Measurements from ENCODE around the gene ERO1A.

The ERO1A gene

DNA sequence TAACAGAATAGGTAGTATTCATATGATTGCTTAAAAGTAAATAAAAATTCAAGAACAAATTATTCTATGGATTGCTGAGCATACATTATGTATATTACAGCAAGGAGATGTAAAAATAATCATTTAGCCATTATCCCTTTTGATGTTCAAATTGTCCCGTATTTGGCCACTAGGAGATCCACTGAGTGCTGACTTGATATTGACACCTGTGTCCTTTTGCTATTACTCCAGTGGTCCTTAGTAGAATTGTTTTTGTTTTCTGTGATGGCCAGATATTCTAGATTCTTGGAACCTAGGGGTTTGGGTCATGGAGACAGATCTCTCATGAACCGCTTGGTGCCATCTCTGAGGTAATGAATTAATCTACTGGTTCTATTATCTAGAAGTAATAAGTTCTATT is 16.8 kb downstream of the ERO1A start:
- DNase-seq: peak in 1 of 2 donors; percentile 14
- no peak overlapping the region for H3K23ac ChIP-seq (ENCODE audit: low read length)
- WGBS (ENCODE audit: extremely low coverage, insufficient coverage, insufficient read length): no CpG with 5 or more reads among the region's 2 CpGs
- H2AFZ ChIP-seq (ENCODE audit: insufficient read depth, low read length, poor library complexity): no peak overlapping the region
- no peak overlapping the region for H3K9ac ChIP-seq (ENCODE audit: low read length)
- no peak overlapping the region for H2BK120ac ChIP-seq (ENCODE audit: insufficient read depth, low read length, poor library complexity)
- H3K4me1 ChIP-seq (ENCODE audit: control insufficient read depth in 1 of 2, insufficient read depth in 2 of 2, low read length in 2 of 2): no peaks in the 10 kb centered on the region
- no peak overlapping the region for H3K14ac ChIP-seq (ENCODE audit: low read length)
- no peak overlapping the region for H3K4me3 ChIP-seq (ENCODE audit: low read depth, low read length)
- H3K79me2 ChIP-seq (ENCODE audit: control insufficient read depth, insufficient read depth, low read length, poor library complexity): no peaks in the 10 kb centered on the region
- H3K79me1 ChIP-seq (ENCODE audit: low read length): no peaks in the 10 kb centered on the region
- no peak overlapping the region for H4K12ac ChIP-seq (ENCODE audit: low read depth, low read length)
- no peak overlapping the region for H3K4me2 ChIP-seq (ENCODE audit: low read length)
- no peak overlapping the region for H2BK12ac ChIP-seq (ENCODE audit: low read length)
- H4K91ac ChIP-seq (ENCODE audit: low read depth, low read length): no peak overlapping the region
- H3K4ac ChIP-seq (ENCODE audit: low read depth, low read length): no peak overlapping the region
- no peaks in the 10 kb centered on the region for H3K36me3 ChIP-seq (ENCODE audit: control insufficient read depth in 1 of 2, insufficient read depth in 2 of 2, low read length in 2 of 2)
- no peaks in the 10 kb centered on the region for H3K27me3 ChIP-seq (ENCODE audit: insufficient read depth, low read length)
- H3K27ac ChIP-seq (ENCODE audit: low read depth, low read length): no peak overlapping the region
- H3K9me3 ChIP-seq (ENCODE audit: insufficient read depth, low read depth, low read length): no peaks in the 10 kb centered on the region
- H2BK5ac ChIP-seq (ENCODE audit: low read depth, low read length, poor library complexity): no peak overlapping the region
- H3K18ac ChIP-seq (ENCODE audit: low read length): no peak overlapping the region
- no peak overlapping the region for H2AK5ac ChIP-seq (ENCODE audit: low read length)
- H4K8ac ChIP-seq (ENCODE audit: low read depth, low read length): no peak overlapping the region

DNA sequence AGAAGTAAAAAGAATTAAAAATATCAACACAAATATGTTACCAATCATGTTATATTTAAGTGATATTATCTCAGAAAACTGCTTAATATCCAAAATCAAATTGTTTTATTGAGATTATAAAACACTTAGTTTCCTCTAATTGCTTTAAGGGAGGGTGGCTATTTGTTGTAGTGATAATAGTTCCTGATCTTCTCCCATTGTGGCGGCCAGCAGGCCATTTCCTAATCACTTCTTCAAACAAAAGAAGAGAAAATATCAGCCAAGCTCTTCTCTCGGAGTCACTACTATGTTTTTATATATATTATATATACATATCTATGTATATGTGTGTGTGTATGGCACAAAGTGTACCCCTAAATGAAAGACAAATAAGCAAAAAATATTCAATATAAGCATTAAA is 31.5 kb downstream of the ERO1A start:
- no peak overlapping the region for H3K4me3 ChIP-seq (ENCODE audit: low read depth, low read length)
- no peak overlapping the region for H3K4me2 ChIP-seq (ENCODE audit: low read length)
- H2AK5ac ChIP-seq (ENCODE audit: low read length): no peak overlapping the region
- H3K79me1 ChIP-seq (ENCODE audit: low read length): no peaks in the 10 kb centered on the region
- H3K9me3 ChIP-seq (ENCODE audit: insufficient read depth, low read depth, low read length): no peaks in the 10 kb centered on the region
- H3K18ac ChIP-seq (ENCODE audit: low read length): no peak overlapping the region
- no peak overlapping the region for H2BK5ac ChIP-seq (ENCODE audit: low read depth, low read length, poor library complexity)
- H3K36me3 ChIP-seq (ENCODE audit: control insufficient read depth in 1 of 2, insufficient read depth in 2 of 2, low read length in 2 of 2): peaks cover 0 to 3% of the 10 kb centered on the region in 2 experiments
- no peak overlapping the region for H4K91ac ChIP-seq (ENCODE audit: low read depth, low read length)
- H2AFZ ChIP-seq (ENCODE audit: insufficient read depth, low read length, poor library complexity): no peak overlapping the region
- no peak overlapping the region for H3K14ac ChIP-seq (ENCODE audit: low read length)
- no CpG with 5 or more reads among the region's 2 CpGs for WGBS (ENCODE audit: extremely low coverage, insufficient coverage, insufficient read length)
- H3K27ac ChIP-seq (ENCODE audit: low read depth, low read length): no peak overlapping the region
- no peak overlapping the region for H4K8ac ChIP-seq (ENCODE audit: low read depth, low read length)
- H3K4ac ChIP-seq (ENCODE audit: low read depth, low read length): no peak overlapping the region
- H3K9ac ChIP-seq (ENCODE audit: low read length): no peak overlapping the region
- no peaks in the 10 kb centered on the region for H3K27me3 ChIP-seq (ENCODE audit: insufficient read depth, low read length)
- no peak overlapping the region for H2BK12ac ChIP-seq (ENCODE audit: low read length)
- no peak overlapping the region for H4K12ac ChIP-seq (ENCODE audit: low read depth, low read length)
- H2BK120ac ChIP-seq (ENCODE audit: insufficient read depth, low read length, poor library complexity): no peak overlapping the region
- no peaks in the 10 kb centered on the region for H3K4me1 ChIP-seq (ENCODE audit: control insufficient read depth in 1 of 2, insufficient read depth in 2 of 2, low read length in 2 of 2)
- H3K79me2 ChIP-seq (ENCODE audit: control insufficient read depth, insufficient read depth, low read length, poor library complexity): no peaks in the 10 kb centered on the region
- DNase-seq: no peak
- H3K23ac ChIP-seq (ENCODE audit: low read length): no peak overlapping the region

DNA sequence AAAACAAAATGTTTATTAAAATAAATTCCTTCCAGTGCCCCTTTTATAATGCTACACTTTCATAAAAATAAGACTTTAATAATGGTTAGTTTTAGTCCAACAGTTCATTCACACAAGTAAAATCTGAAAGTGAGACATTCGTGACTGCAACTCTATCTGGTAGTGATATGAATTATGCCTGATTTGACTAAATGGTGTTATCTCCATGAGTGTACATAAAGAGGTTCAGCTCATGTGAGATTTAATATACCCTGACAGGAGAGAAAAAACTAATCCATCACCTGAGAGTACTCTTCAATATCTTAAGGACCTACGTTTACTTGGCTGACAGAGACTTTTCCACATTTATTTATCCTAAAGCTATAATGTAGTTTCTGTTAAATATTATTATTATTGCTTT is 34.0 kb downstream of the ERO1A start:
- Histone ChIP-seq H3K27me3 (ENCODE audit: insufficient read depth, low read length) (no peaks in the 10 kb centered on the region), H4K91ac (ENCODE audit: low read depth, low read length) (no peak overlapping the region), H3K79me1 (ENCODE audit: low read length) (no peaks in the 10 kb centered on the region), H3K23ac (ENCODE audit: low read length) (no peak overlapping the region), H2AFZ (ENCODE audit: insufficient read depth, low read length, poor library complexity) (no peak overlapping the region), H3K36me3 (ENCODE audit: control insufficient read depth in 1 of 2, insufficient read depth in 2 of 2, low read length in 2 of 2) (no peaks in the 10 kb centered on the region), H3K9me3 (ENCODE audit: insufficient read depth, low read depth, low read length) (no peaks in the 10 kb centered on the region), H3K14ac (ENCODE audit: low read length) (no peak overlapping the region), H2AK5ac (ENCODE audit: low read length) (no peak overlapping the region), H3K4ac (ENCODE audit: low read depth, low read length) (no peak overlapping the region), H2BK5ac (ENCODE audit: low read depth, low read length, poor library complexity) (no peak overlapping the region), H4K8ac (ENCODE audit: low read depth, low read length) (no peak overlapping the region), H3K4me1 (ENCODE audit: control insufficient read depth in 1 of 2, insufficient read depth in 2 of 2, low read length in 2 of 2) (no peaks in the 10 kb centered on the region), H2BK120ac (ENCODE audit: insufficient read depth, low read length, poor library complexity) (no peak overlapping the region), H4K12ac (ENCODE audit: low read depth, low read length) (no peak overlapping the region), H3K4me3 (ENCODE audit: low read depth, low read length) (no peak overlapping the region), H2BK12ac (ENCODE audit: low read length) (no peak overlapping the region), H3K27ac (ENCODE audit: low read depth, low read length) (no peak overlapping the region), H3K18ac (ENCODE audit: low read length) (no peak overlapping the region), H3K9ac (ENCODE audit: low read length) (no peak overlapping the region), H3K4me2 (ENCODE audit: low read length) (no peak overlapping the region), H3K79me2 (ENCODE audit: control insufficient read depth, insufficient read depth, low read length, poor library complexity) (no peaks in the 10 kb centered on the region)
- no CpG with 5 or more reads among the region's 2 CpGs for WGBS (ENCODE audit: extremely low coverage, insufficient coverage, insufficient read length)
- no peak for DNase-seq

DNA sequence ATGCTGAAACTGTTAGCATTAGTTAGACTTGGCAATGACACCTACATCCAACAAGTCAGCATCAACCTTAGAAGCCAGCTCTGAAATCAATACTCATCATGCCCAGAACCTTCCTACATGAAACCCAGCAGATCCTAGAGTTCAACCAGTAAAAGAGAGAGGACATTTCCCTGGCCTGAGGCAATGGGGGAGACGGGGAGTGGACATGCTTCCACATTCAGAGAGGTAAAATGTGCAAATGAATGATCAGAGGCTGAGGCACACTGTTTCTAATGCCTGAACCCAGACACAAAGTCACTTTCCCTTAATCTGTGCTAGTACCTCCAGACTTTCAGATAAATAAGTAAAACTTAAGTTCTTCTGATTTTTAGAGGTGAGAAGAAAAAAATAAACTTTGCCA is 34.5 kb downstream of the ERO1A start:
- H4K12ac ChIP-seq (ENCODE audit: low read depth, low read length): no peak overlapping the region
- no peak overlapping the region for H3K27ac ChIP-seq (ENCODE audit: low read depth, low read length)
- H3K4me2 ChIP-seq (ENCODE audit: low read length): no peak overlapping the region
- H3K4ac ChIP-seq (ENCODE audit: low read depth, low read length): no peak overlapping the region
- H3K36me3 ChIP-seq (ENCODE audit: control insufficient read depth in 1 of 2, insufficient read depth in 2 of 2, low read length in 2 of 2): no peaks in the 10 kb centered on the region
- H3K9ac ChIP-seq (ENCODE audit: low read length): no peak overlapping the region
- H3K4me3 ChIP-seq (ENCODE audit: low read depth, low read length): no peak overlapping the region
- H3K9me3 ChIP-seq (ENCODE audit: insufficient read depth, low read depth, low read length): no peaks in the 10 kb centered on the region
- no peak overlapping the region for H2BK5ac ChIP-seq (ENCODE audit: low read depth, low read length, poor library complexity)
- no CpG with 5 or more reads among the region's 1 CpG for WGBS (ENCODE audit: extremely low coverage, insufficient coverage, insufficient read length)
- H2BK120ac ChIP-seq (ENCODE audit: insufficient read depth, low read length, poor library complexity): no peak overlapping the region
- no peaks in the 10 kb centered on the region for H3K79me2 ChIP-seq (ENCODE audit: control insufficient read depth, insufficient read depth, low read length, poor library complexity)
- H2BK12ac ChIP-seq (ENCODE audit: low read length): no peak overlapping the region
- H4K8ac ChIP-seq (ENCODE audit: low read depth, low read length): no peak overlapping the region
- no peak overlapping the region for H2AK5ac ChIP-seq (ENCODE audit: low read length)
- H3K23ac ChIP-seq (ENCODE audit: low read length): no peak overlapping the region
- no peaks in the 10 kb centered on the region for H3K27me3 ChIP-seq (ENCODE audit: insufficient read depth, low read length)
- no peaks in the 10 kb centered on the region for H3K4me1 ChIP-seq (ENCODE audit: control insufficient read depth in 1 of 2, insufficient read depth in 2 of 2, low read length in 2 of 2)
- no peak overlapping the region for H3K18ac ChIP-seq (ENCODE audit: low read length)
- H2AFZ ChIP-seq (ENCODE audit: insufficient read depth, low read length, poor library complexity): no peak overlapping the region
- H4K91ac ChIP-seq (ENCODE audit: low read depth, low read length): no peak overlapping the region
- no peak overlapping the region for H3K14ac ChIP-seq (ENCODE audit: low read length)
- H3K79me1 ChIP-seq (ENCODE audit: low read length): no peaks in the 10 kb centered on the region
- no peak for DNase-seq

DNA sequence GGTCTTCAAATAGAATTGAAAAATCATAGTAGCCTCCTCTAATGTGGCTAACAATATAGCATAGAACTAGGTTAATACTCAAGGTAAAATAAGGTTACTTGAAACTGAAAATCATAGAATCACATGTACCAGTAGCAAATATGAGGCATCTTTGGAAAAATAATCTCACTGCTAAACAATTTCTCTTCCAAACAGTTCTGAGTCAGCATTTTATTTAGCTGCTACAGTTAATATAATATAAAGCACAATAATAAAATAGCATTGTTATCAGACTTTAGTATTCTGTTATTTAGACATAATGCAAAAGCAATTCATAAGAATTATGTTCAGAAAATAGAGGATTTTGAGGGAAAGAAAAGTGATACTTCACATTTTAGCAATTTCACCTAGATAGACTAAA is 35.0 kb downstream of the ERO1A start:
- DNase-seq: no peak
- Histone ChIP-seq H3K4me1 (ENCODE audit: control insufficient read depth in 1 of 2, insufficient read depth in 2 of 2, low read length in 2 of 2) (no peaks in the 10 kb centered on the region), H3K36me3 (ENCODE audit: control insufficient read depth in 1 of 2, insufficient read depth in 2 of 2, low read length in 2 of 2) (no peaks in the 10 kb centered on the region), H3K27me3 (ENCODE audit: insufficient read depth, low read length) (no peaks in the 10 kb centered on the region), H2BK5ac (ENCODE audit: low read depth, low read length, poor library complexity) (no peak overlapping the region), H3K4me2 (ENCODE audit: low read length) (no peak overlapping the region), H2AFZ (ENCODE audit: insufficient read depth, low read length, poor library complexity) (no peak overlapping the region), H4K8ac (ENCODE audit: low read depth, low read length) (no peak overlapping the region), H3K4ac (ENCODE audit: low read depth, low read length) (no peak overlapping the region), H3K79me2 (ENCODE audit: control insufficient read depth, insufficient read depth, low read length, poor library complexity) (no peaks in the 10 kb centered on the region), H3K9ac (ENCODE audit: low read length) (no peak overlapping the region), H3K79me1 (ENCODE audit: low read length) (no peaks in the 10 kb centered on the region), H3K9me3 (ENCODE audit: insufficient read depth, low read depth, low read length) (no peaks in the 10 kb centered on the region), H4K12ac (ENCODE audit: low read depth, low read length) (no peak overlapping the region), H4K91ac (ENCODE audit: low read depth, low read length) (no peak overlapping the region), H3K27ac (ENCODE audit: low read depth, low read length) (no peak overlapping the region), H3K18ac (ENCODE audit: low read length) (no peak overlapping the region), H3K4me3 (ENCODE audit: low read depth, low read length) (no peak overlapping the region), H3K14ac (ENCODE audit: low read length) (no peak overlapping the region), H2BK12ac (ENCODE audit: low read length) (no peak overlapping the region), H2BK120ac (ENCODE audit: insufficient read depth, low read length, poor library complexity) (no peak overlapping the region), H2AK5ac (ENCODE audit: low read length) (no peak overlapping the region), H3K23ac (ENCODE audit: low read length) (no peak overlapping the region)
